H9 (cell line): ENCODE data around the gene CDC20. TPM values are rescaled to one million over a fixed set of nuclear protein-coding genes. Genes with fewer than 3 reads are reported as not detected.

Source experiments
- DNase-seq: peaks from one replicate; pipeline ENCODE4 v3.0.0-alpha.2; 2017
- H2AFZ ChIP-seq: one replicate; pipeline ENCODE4 v1.6.1; 2013; ENCODE audit warnings: mild to moderate bottlenecking, low read length, control low read depth, moderate library complexity
- H2AK5ac ChIP-seq: 2 replicates; pipeline ENCODE4 v1.6.1; 2013; ENCODE audit warnings: low read length, control low read depth, mixed read lengths; ENCODE audit not compliant: insufficient read length
- H2BK120ac ChIP-seq: one replicate; pipeline ENCODE4 v1.6.1; 2013; ENCODE audit warnings: low read depth, mild to moderate bottlenecking, low read length, control low read depth, inconsistent platforms; ENCODE audit not compliant: poor library complexity, severe bottlenecking
- H2BK12ac ChIP-seq: 2 replicates; pipeline ENCODE4 v1.6.1; 2013; ENCODE audit warnings: low read length, control low read depth, mixed read lengths, low read depth; ENCODE audit not compliant: insufficient read length
- H2BK15ac ChIP-seq: 2 replicates; pipeline ENCODE4 v1.6.1; 2013; ENCODE audit warnings: low read depth, low read length, control low read depth
- H2BK20ac ChIP-seq: one replicate; pipeline ENCODE4 v1.6.1; 2013; ENCODE audit warnings: low read depth, mild to moderate bottlenecking, low read length, control low read depth, inconsistent platforms; ENCODE audit not compliant: poor library complexity, severe bottlenecking
- H2BK5ac ChIP-seq: 2 replicates; pipeline ENCODE4 v1.6.1; 2013; ENCODE audit warnings: low read length, control low read depth, mixed read lengths; ENCODE audit not compliant: insufficient read length
- H3K14ac ChIP-seq: 2 replicates; pipeline ENCODE4 v1.6.1; 2013; ENCODE audit warnings: low read length, control low read depth; ENCODE audit not compliant: insufficient read depth
- H3K18ac ChIP-seq: 2 replicates; pipeline ENCODE4 v1.6.1; 2013; ENCODE audit warnings: low read depth, mild to moderate bottlenecking, mixed read lengths, low read length, control low read depth; ENCODE audit not compliant: insufficient read length
- H3K23ac ChIP-seq: 2 replicates; pipeline ENCODE4 v1.6.1; 2013; ENCODE audit warnings: low read length, control low read depth, mixed read lengths, low read depth; ENCODE audit not compliant: insufficient read length
- H3K23me2 ChIP-seq: 2 replicates; pipeline ENCODE4 v1.6.1; 2013; ENCODE audit warnings: low read depth, mild to moderate bottlenecking, mixed read lengths, low read length, control low read depth; ENCODE audit not compliant: insufficient read length, poor library complexity, severe bottlenecking
- H3K27ac ChIP-seq: 2 replicates; pipeline ENCODE4 v1.5.1; 2013; ENCODE audit warnings: low read length, control low read depth, mixed read lengths, low read depth; ENCODE audit not compliant: insufficient read length
- H3K27me3 ChIP-seq: 2 replicates; pipeline ENCODE4 v1.6.1; 2013; ENCODE audit warnings: low read length, control low read depth, inconsistent platforms; ENCODE audit not compliant: insufficient read depth
- H3K4ac ChIP-seq: 2 replicates; pipeline ENCODE4 v1.6.1; 2013; ENCODE audit warnings: low read depth, mild to moderate bottlenecking, control low read depth, inconsistent platforms, low read length, moderate library complexity
- H3K4me1 ChIP-seq: 2 replicates; pipeline ENCODE4 v1.6.1; 2013; ENCODE audit warnings: low read length, control low read depth, inconsistent platforms; ENCODE audit not compliant: insufficient read depth
- H3K4me2 ChIP-seq: 2 replicates; pipeline ENCODE4 v1.6.1; 2013; ENCODE audit warnings: low read length, control low read depth, mixed read lengths; ENCODE audit not compliant: insufficient read length, insufficient read depth
- H3K56ac ChIP-seq: 2 replicates; pipeline ENCODE4 v1.6.1; 2013; ENCODE audit warnings: low read depth, mild to moderate bottlenecking, mixed read lengths, low read length, control low read depth; ENCODE audit not compliant: insufficient read length
- H3K79me1 ChIP-seq: 2 replicates; pipeline ENCODE4 v1.6.1; 2013; ENCODE audit warnings: low read depth, mild to moderate bottlenecking, moderate library complexity, low read length, control low read depth, inconsistent platforms; ENCODE audit not compliant: insufficient read depth, poor library complexity, severe bottlenecking
- H3K79me2 ChIP-seq: 2 replicates; pipeline ENCODE4 v1.6.1; 2013; ENCODE audit warnings: low read length, control low read depth, inconsistent platforms; ENCODE audit not compliant: insufficient read depth
- H3K9ac ChIP-seq: 2 replicates; pipeline ENCODE4 v1.6.1; 2013; ENCODE audit warnings: low read length, control low read depth, mixed read lengths; ENCODE audit not compliant: insufficient read length; ENCODE audit errors: extremely low read depth
- H3K9me3 ChIP-seq: one replicate; pipeline ENCODE4 v1.6.1; 2013; ENCODE audit warnings: low read depth, low read length, inconsistent platforms; ENCODE audit not compliant: control insufficient read depth
- H3T11ph ChIP-seq: one replicate; pipeline ENCODE4 v1.6.1; 2013; ENCODE audit warnings: mild to moderate bottlenecking, low read length, control low read depth, inconsistent platforms
- H4K20me1 ChIP-seq: one replicate; pipeline ENCODE4 v1.6.1; 2013; ENCODE audit not compliant: control insufficient read depth, insufficient read length, insufficient read depth
- H4K5ac ChIP-seq: 2 replicates; pipeline ENCODE4 v1.6.1; 2013; ENCODE audit warnings: low read depth, mild to moderate bottlenecking, mixed read lengths, low read length, control low read depth; ENCODE audit not compliant: insufficient read length
- H4K8ac ChIP-seq: replicated peaks from 2 replicates; pipeline ENCODE4 v1.6.1; 2013; ENCODE audit warnings: low read length, control low read depth, mixed read lengths, low read depth; ENCODE audit not compliant: insufficient read length
- H4K91ac ChIP-seq: 2 replicates; pipeline ENCODE4 v1.6.1; 2013; ENCODE audit warnings: low read depth, mild to moderate bottlenecking, moderate library complexity, mixed read lengths, low read length, control low read depth; ENCODE audit not compliant: insufficient read length
- H3K27ac Mint-ChIP-seq, 3 experiments: 2 replicates in 2 of 3; 3 replicates in 1 of 3; pipeline ENCODE4 v1.8.0; 2020 to 2021; ENCODE audit warnings: mixed read lengths in 3 of 3, mild to moderate bottlenecking in 1 of 3, moderate library complexity in 1 of 3
- H3K27me3 Mint-ChIP-seq: 2 replicates; pipeline ENCODE4 v1.8.0; 2021; ENCODE audit warnings: low read depth, mild to moderate bottlenecking, moderate library complexity, mixed read lengths
- H3K36me3 Mint-ChIP-seq, 3 experiments: 2 replicates in 2 of 3; 3 replicates in 1 of 3; pipeline ENCODE4 v1.8.0; 2020 to 2021; ENCODE audit warnings: low read depth in 3 of 3, mixed read lengths in 3 of 3; ENCODE audit not compliant: insufficient read depth in 1 of 3
- H3K4me1 Mint-ChIP-seq, 2 experiments: 2 replicates each; pipeline ENCODE4 v1.8.0; 2020; ENCODE audit warnings: mixed read lengths in 2 of 2
- H3K4me3 Mint-ChIP-seq, 2 experiments: 2 replicates in 1 of 2; 3 replicates in 1 of 2; pipeline ENCODE4 v1.8.0; 2020 to 2021; ENCODE audit warnings: mild to moderate bottlenecking in 2 of 2, mixed read lengths in 2 of 2, moderate library complexity in 1 of 2
- H3K9me3 Mint-ChIP-seq, 2 experiments: 2 replicates in 1 of 2; 3 replicates in 1 of 2; pipeline ENCODE4 v1.8.0; 2020; ENCODE audit warnings: mild to moderate bottlenecking in 2 of 2, mixed read lengths in 2 of 2, moderate library complexity in 1 of 2
- CTCF ChIP-seq: fragments of 200-600 bp; sonication (generic); conservative IDR thresholded peaks from 3 replicates; pipeline ENCODE4 v1.8.0; 2021; ENCODE audit warnings: antibody characterized with exemption, mild to moderate bottlenecking
- WGBS: extraction: QIAGEN DNeasy Blood & Tissue Kit; methylation state at CpG from one replicate; pipeline ENCODE4 v1.1.7; 2013; ENCODE audit warnings: missing lambda C conversion rate, low lambda C conversion rate, mixed read lengths; ENCODE audit not compliant: insufficient read length; ENCODE audit errors: extremely low coverage; 5-methylcytosine and 5-hydroxymethylcytosine counted together
- total RNA-seq: library from RNA; stranded (reverse); gene quantifications from 2 replicates; pipeline ENCODE4 v1.2.1, GENCODE V29; 2021

Gene CDC20
- total RNA-seq, 1 experiment from 2014 or later, result 246 TPM

DNA sequence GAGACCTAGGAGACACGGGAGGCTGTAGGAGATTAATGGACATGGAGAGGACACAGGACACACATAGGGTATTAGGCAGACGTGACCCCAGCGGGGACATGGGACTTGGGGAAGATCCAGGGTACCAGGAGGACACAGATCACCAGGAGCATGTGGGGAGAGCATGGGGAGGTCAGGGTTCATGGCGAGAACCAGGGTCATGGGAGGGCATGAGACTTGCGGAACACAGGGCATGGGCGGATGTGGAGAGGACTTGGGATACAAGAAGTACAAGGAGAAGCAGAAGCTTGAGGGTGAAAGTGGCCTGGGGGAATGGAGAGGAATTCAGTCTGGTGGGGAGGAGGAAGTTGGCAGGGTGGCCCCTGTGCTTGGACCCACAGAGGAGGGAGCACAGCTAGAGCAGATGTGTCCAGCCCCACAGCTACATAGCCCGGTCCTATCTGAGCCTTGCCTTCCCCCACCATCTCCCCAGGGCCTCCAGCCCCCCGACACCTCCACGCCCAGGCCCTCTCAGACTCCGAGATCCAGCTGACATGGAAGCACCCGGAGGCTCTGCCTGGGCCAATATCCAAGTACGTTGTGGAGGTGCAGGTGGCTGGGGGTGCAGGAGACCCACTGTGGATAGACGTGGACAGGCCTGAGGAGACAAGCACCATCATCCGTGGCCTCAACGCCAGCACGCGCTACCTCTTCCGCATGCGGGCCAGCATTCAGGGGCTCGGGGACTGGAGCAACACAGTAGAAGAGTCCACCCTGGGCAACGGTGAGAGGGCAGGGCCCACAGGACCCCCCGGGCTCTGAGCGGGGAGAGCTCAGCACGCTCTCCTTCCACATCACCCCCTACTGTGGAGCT, 45.9 kb upstream of the CDC20 start:
- H3K9me3 Mint-ChIP-seq, result no peaks in the 10 kb centered on the region
- no peak overlapping the region for H3K4ac ChIP-seq
- no peak overlapping the region for H3K56ac ChIP-seq
- no peaks in the 10 kb centered on the region for H3K4me1 ChIP-seq
- no peaks in the 10 kb centered on the region for H3K27me3 ChIP-seq
- H3K23me2 ChIP-seq, result no peaks in the 10 kb centered on the region
- no peak overlapping the region for H2BK120ac ChIP-seq
- no peak overlapping the region for H3K23ac ChIP-seq
- H2AK5ac ChIP-seq, result no peak overlapping the region
- DNase-seq, result no peak
- H4K20me1 ChIP-seq, result no peaks in the 10 kb centered on the region
- H3K27me3 Mint-ChIP-seq, result peaks cover 7% of the 10 kb centered on the region
- H3K9me3 ChIP-seq, result no peaks in the 10 kb centered on the region
- H2BK5ac ChIP-seq, result no peak overlapping the region
- H3K36me3 Mint-ChIP-seq, result no peaks in the 10 kb centered on the region
- no peak overlapping the region for H3K4me3 Mint-ChIP-seq
- no peak overlapping the region for H2BK15ac ChIP-seq
- H3K18ac ChIP-seq, result no peak overlapping the region
- no peak overlapping the region for H2BK20ac ChIP-seq
- H3K79me2 ChIP-seq, result no peaks in the 10 kb centered on the region
- TF ChIP-seq CTCF, result no peak
- H3K27ac Mint-ChIP-seq, result peak overlapping the region in 1 of 3 experiments; percentile 14; a peak in 1 of 7 replicates
- H4K5ac ChIP-seq, result no peak overlapping the region
- no peaks in the 10 kb centered on the region for H3K79me1 ChIP-seq
- WGBS, result no CpG with 5 or more reads among the region's 24 CpGs
- no peak overlapping the region for H2AFZ ChIP-seq
- H3K4me1 Mint-ChIP-seq, result peaks cover 4 to 7% of the 10 kb centered on the region in 2 experiments
- H3K4me2 ChIP-seq, result no peak overlapping the region
- H4K91ac ChIP-seq, result no peak overlapping the region
- no peak overlapping the region for H3K9ac ChIP-seq
- no peak overlapping the region for H3T11ph ChIP-seq
- no peak overlapping the region for H2BK12ac ChIP-seq
- no peak overlapping the region; the same call in 1 of the 2 replicates for H3K14ac ChIP-seq
- no peak overlapping the region for H3K27ac ChIP-seq
- H4K8ac ChIP-seq, result no peak overlapping the region
